ENCODE measurements around the gene TNFRSF8. TPM values are rescaled to one million over a fixed set of nuclear protein-coding genes. Genes with fewer than 3 reads are reported as not detected.

Gene TNFRSF8
- total RNA-seq, 2 donors from 2014 or later, result 0.16 to 0.47 TPM

GRCh38 chr1:12164210-12164609 is 101.1 kb downstream of the TNFRSF8 start:
- H3K9me3 ChIP-seq, result no peaks in the 10 kb centered on the region
- TF ChIP-seq CTCF (IDR thresholded peaks at IDR 0.05), result no peak
- DNase-seq, result no peak
- H3K27ac ChIP-seq, result no peak overlapping the region
- intact Hi-C loops (cut with DNase I), result no loop called here
- H3K27me3 ChIP-seq, result no peaks in the 10 kb centered on the region
- peaks cover 18% of the 10 kb centered on the region for H3K4me1 ChIP-seq
- no peak overlapping the region for H3K9ac ChIP-seq (ENCODE audit: low read depth in 2 of 2, low read length in 2 of 2)
- H3K4me3 ChIP-seq, result no peak overlapping the region
- no peaks in the 10 kb centered on the region for H3K36me3 ChIP-seq

DNA sequence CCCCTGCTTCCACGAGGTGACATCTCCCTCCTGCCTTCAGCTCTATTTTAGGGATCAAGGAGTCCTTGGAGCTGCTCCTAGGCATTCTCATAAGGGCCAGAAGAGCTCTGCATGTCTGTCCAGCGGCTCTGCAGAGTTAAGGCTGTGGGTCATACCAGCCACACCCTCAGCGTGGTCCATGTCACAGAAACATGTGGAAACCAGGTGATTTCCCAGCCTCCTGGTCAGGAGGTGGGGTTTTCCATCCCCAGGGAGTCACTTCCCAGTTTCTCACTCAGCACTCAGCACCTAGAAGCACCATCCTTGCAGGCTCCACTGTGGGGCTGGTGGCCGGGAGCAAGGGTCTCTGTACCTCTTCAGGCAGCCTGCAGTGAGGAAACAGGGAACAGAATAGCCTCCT is 102.2 kb downstream of the TNFRSF8 start:
- Histone ChIP-seq H3K36me3 (no peaks in the 10 kb centered on the region), H3K27ac (no peak overlapping the region), H3K9ac (ENCODE audit: low read depth in 2 of 2, low read length in 2 of 2) (peak overlapping the region in 1 of 2 donors; percentile 27), H3K4me3 (no peak overlapping the region), H3K4me1 (peaks cover 18% of the 10 kb centered on the region), H3K9me3 (no peaks in the 10 kb centered on the region), H3K27me3 (no peaks in the 10 kb centered on the region)
- intact Hi-C loops (cut with DNase I), result no loop called here
- no peak for TF ChIP-seq CTCF (IDR thresholded peaks at IDR 0.05)
- no peak for DNase-seq

DNA sequence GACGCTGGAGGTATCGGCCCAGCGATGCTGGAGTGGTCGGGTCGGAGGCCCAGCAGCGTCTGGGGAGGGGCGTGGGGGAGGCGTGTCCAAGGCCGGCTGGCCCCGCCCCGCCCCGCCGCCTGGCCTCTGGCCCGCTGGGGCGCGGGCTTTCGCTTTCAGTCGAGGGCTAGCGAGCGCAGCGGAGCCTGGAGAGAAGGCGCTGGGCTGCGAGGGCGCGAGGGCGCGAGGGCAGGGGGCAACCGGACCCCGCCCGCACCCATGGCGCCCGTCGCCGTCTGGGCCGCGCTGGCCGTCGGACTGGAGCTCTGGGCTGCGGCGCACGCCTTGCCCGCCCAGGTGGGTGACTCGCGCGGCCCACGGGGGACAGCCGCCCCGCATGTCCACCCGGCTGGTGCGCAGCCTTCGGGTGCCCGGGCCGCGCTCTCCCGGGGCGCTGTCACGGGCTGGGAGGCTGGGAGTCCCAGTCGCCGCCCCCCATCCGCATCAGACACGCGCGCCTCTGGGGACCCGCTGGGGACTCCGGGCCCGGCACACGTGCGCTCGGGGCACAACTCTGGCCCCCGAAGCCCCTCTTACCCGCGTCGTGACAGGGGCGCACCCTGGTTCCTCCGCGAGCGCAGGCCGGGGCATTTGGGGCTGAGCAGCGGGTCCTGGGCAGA is 103.9 kb downstream of the TNFRSF8 start, which contains the start of gene TNFRSF1B:
Gene TNFRSF1B, plus strand, starts transcription at position 158 of the 659 bp plus-strand sequence. Its CDS starts 101 bp downstream, at position 259.
- peak; percentile 78 for DNase-seq
- H3K9ac ChIP-seq (ENCODE audit: low read depth in 2 of 2, low read length in 2 of 2), result peak within 1 kb of the TSS; percentile 68 to 96
- H3K4me1 ChIP-seq, result peaks cover 12% of the 10 kb centered on the region
- H3K36me3 ChIP-seq, result no peaks in the 10 kb centered on the region
- H3K27ac ChIP-seq, result peak within 1 kb of the TSS; percentile 77
- no peaks in the 10 kb centered on the region for H3K27me3 ChIP-seq
- intact Hi-C loops (cut with DNase I), result no loop called here
- TF ChIP-seq CTCF (IDR thresholded peaks at IDR 0.05), result no peak
- no peaks in the 10 kb centered on the region for H3K9me3 ChIP-seq
- peak within 1 kb of the TSS; percentile 76 for H3K4me3 ChIP-seq

GRCh38 chr1:12167493-12168429 is 104.7 kb downstream of the TNFRSF8 start:
- H3K27ac ChIP-seq, result peak overlapping the region; percentile 77

More at GRCh38 chr1:12167493-12168429, 104.7 kb downstream of the TNFRSF8 start:
- no peaks in the 10 kb centered on the region for H3K27me3 ChIP-seq
- intact Hi-C loops (cut with DNase I), result no loop called here
- DNase-seq, result no peak
- no peaks in the 10 kb centered on the region for H3K9me3 ChIP-seq
- peaks cover 4% of the 10 kb centered on the region for H3K4me1 ChIP-seq
- no peaks in the 10 kb centered on the region for H3K36me3 ChIP-seq
- H3K4me3 ChIP-seq, result peak overlapping the region; percentile 76
- TF ChIP-seq CTCF (IDR thresholded peaks at IDR 0.05), result no peak
- H3K9ac ChIP-seq (ENCODE audit: low read depth in 2 of 2, low read length in 2 of 2), result peak overlapping the region; percentile 68 to 96
